ENCODE data around the gene PLA2G2C.

Gene PLA2G2C

GRCh38 chr1:20180129-20180843 lies 6.0 kb downstream of the PLA2G2C start:
- ATAC-seq (no peak), DNase-seq (no peak)
- peaks cover 11 to 12% of the 10 kb centered on the region in 2 donors for H3K9me3 Mint-ChIP-seq
- H3K4me3 Mint-ChIP-seq: no peak overlapping the region
- H3K27me3 Mint-ChIP-seq: no peaks in the 10 kb centered on the region
- H3K4me1 Mint-ChIP-seq: peaks cover 27% of the 10 kb centered on the region
- peak overlapping the region in 1 of 2 donors; percentile 82 for H3K27ac Mint-ChIP-seq

GRCh38 chr1:20179371-20180128 lies 6.8 kb downstream of the PLA2G2C start:
- Mint-ChIP-seq H3K4me3 (no peak overlapping the region), H3K9me3 (peaks cover 11 to 12% of the 10 kb centered on the region in 2 donors), H3K4me1 (peaks cover 27% of the 10 kb centered on the region), H3K27me3 (no peaks in the 10 kb centered on the region), H3K27ac (peak overlapping the region in 1 of 2 donors; percentile 82)
- DNase-seq: no peak
- no peak for ATAC-seq

- no peak overlapping the region for H3K27ac Mint-ChIP-seq
- peaks cover 19% of the 10 kb centered on the region for H3K4me1 Mint-ChIP-seq
- no peak for DNase-seq
- ATAC-seq: peak; percentile 28
- H3K9me3 Mint-ChIP-seq: peaks cover 11 to 12% of the 10 kb centered on the region in 2 donors
- H3K27me3 Mint-ChIP-seq: no peaks in the 10 kb centered on the region
- no peak overlapping the region for H3K4me3 Mint-ChIP-seq
These were observed 7.5 kb downstream of the PLA2G2C start for GRCh38 chr1:20178634-20179370.

GRCh38 chr1:20174937-20175666 lies 11.2 kb downstream of the PLA2G2C start:
- peaks cover 9 to 10% of the 10 kb centered on the region in 2 donors for H3K9me3 Mint-ChIP-seq
- H3K27ac Mint-ChIP-seq: peak overlapping the region; percentile 85 to 89

DNA sequence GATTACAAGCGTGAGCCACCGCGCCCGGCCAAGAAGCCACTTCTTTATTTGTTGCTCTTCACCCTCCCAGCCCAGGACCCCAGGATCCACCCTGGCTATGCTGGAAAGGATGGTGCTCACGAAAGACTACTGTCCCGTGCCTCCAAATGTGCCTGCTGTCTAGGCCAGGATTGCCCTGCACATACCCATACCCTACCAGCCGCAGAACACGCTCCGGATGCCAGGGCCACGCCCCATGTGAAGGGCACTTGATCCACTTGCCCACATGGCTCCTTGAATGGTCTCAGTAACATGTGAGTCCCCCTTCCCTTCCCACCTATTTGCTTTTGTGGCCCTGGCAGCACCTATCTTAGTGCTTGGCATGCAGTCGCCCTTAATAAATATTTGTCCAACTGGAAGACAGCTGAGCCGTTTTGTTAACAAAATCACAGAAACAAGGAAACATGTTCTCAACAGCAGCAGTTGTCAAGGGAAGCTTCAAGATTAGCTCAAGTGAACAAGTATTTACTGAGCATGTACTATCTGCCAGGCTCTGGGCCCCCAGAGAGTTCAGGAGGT lies 14.2 kb downstream of the PLA2G2C start:
- Mint-ChIP-seq H3K27ac (peak overlapping the region in 1 of 2 donors; percentile 28), H3K9me3 (no peaks in the 10 kb centered on the region), H3K4me3 (no peak overlapping the region), H3K27me3 (peaks cover 7% of the 10 kb centered on the region), H3K4me1 (peaks cover 27% of the 10 kb centered on the region)
- no peak for DNase-seq
- ATAC-seq: no peak

More at GRCh38 chr1:20174937-20175666, 11.2 kb downstream of the PLA2G2C start:
- Mint-ChIP-seq H3K4me3 (peak overlapping the region; percentile 62 to 64), H3K4me1 (peaks cover 27% of the 10 kb centered on the region), H3K27me3 (no peaks in the 10 kb centered on the region)
- peak; percentile 70 for ATAC-seq
- peak in 1 of 2 donors; percentile 29 for DNase-seq

DNA sequence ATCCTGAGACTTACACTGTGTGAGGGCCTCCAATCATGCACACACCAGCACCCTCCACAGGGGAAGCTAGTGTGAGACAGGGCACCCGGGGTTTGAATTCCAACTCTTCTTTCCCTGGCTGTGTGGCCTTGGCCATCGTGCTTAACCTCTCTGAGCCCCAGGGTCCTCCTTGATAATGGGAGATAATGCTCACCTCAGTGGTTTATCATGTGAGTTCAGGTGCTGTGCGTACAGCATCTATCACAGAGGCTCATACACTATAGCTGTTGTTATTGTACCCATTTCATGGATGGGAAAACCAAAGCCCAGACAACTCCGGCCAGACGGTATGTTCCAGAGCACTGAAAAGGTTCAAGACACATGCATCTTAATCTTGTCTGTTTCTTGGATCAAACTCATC lies 16.4 kb downstream of the PLA2G2C start:
- no peak overlapping the region for H3K27ac Mint-ChIP-seq
- peaks cover 18% of the 10 kb centered on the region for H3K4me1 Mint-ChIP-seq
- DNase-seq (no peak), ATAC-seq (no peak)
- peaks cover 18% of the 10 kb centered on the region for H3K27me3 Mint-ChIP-seq
- peaks cover 0 to 6% of the 10 kb centered on the region in 2 donors for H3K9me3 Mint-ChIP-seq
- no peak overlapping the region for H3K4me3 Mint-ChIP-seq

GRCh38 chr1:20168564-20169491 lies 17.5 kb downstream of the PLA2G2C start:
- Mint-ChIP-seq H3K27me3 (peaks cover 21% of the 10 kb centered on the region), H3K4me1 (peaks cover 15% of the 10 kb centered on the region), H3K9me3 (peaks cover 0 to 14% of the 10 kb centered on the region in 2 donors), H3K4me3 (no peak overlapping the region), H3K27ac (no peak overlapping the region)
- DNase-seq (no peak), ATAC-seq (no peak)

- peaks cover 21% of the 10 kb centered on the region for H3K27me3 Mint-ChIP-seq
- no peak overlapping the region for H3K4me3 Mint-ChIP-seq
- H3K9me3 Mint-ChIP-seq: peaks cover 6 to 28% of the 10 kb centered on the region in 2 donors
- peaks cover 10% of the 10 kb centered on the region for H3K4me1 Mint-ChIP-seq
- no peak for ATAC-seq
- no peak for DNase-seq
- H3K27ac Mint-ChIP-seq: no peak overlapping the region
These were observed 19.2 kb downstream of the PLA2G2C start for GRCh38 chr1:20167126-20167525.

DNA sequence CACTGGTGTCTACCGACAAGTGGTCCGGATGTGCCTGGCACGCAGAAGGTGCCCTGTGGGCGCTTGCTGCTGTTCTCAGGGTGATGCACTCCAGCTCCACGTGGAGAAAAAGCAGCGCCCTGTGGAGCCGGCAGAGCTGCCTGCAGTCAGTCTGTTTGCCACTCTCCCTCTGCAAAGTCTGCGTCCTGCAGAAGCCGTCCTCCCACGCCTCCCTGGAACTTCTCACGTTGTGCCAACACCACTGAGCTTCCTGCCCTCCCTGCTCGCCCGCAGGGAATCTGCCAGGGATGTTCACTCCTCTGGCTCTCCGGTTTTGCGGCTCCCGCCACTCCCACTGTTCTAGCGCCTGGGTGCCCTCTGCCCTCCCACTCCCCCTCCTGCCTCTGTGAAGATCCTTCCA lies 20.3 kb downstream of the PLA2G2C start:
- no peak for ATAC-seq
- H3K4me1 Mint-ChIP-seq: peaks cover 1% of the 10 kb centered on the region

GRCh38 chr1:20165522-20165951 lies 20.8 kb downstream of the PLA2G2C start:
- Mint-ChIP-seq H3K4me1 (no peaks in the 10 kb centered on the region), H3K27me3 (peaks cover 21% of the 10 kb centered on the region), H3K9me3 (peaks cover 6 to 44% of the 10 kb centered on the region in 2 donors), H3K4me3 (no peak overlapping the region), H3K27ac (no peak overlapping the region)
- ATAC-seq: peak; percentile 55
- no peak for DNase-seq

More for the DNA sequence above, 20.3 kb downstream of the PLA2G2C start:
- Mint-ChIP-seq H3K27ac (no peak overlapping the region), H3K27me3 (peaks cover 21% of the 10 kb centered on the region), H3K9me3 (peaks cover 6 to 39% of the 10 kb centered on the region in 2 donors), H3K4me3 (no peak overlapping the region)
- DNase-seq: no peak

DNA sequence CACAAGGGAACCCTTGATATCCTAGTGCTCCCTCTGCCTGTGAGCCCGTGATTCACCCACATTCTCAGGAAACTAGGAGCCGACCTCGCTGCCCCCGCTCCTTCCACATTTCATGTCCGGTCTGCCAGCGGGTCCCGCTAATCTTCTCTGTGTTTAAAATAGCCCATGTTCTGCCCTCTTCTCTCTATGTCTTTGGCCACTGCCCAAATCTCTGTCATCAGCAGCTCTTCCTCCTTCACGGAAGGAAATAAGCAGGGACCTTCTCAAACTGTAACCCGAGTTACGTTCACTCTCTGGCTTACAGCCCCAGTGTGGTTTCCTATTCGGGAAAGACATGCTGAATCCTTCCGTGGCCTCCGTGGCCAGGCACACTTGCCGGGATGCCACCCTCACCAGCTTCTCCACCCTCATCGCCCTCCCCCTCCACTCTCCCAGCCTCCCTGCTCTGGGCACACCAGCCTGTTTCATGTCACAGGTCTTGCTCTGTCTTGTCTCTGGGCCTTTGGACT lies 21.6 kb downstream of the PLA2G2C start:
- Mint-ChIP-seq H3K9me3 (peaks cover 6 to 52% of the 10 kb centered on the region in 2 donors), H3K27ac (no peak overlapping the region), H3K27me3 (peaks cover 21% of the 10 kb centered on the region), H3K4me3 (no peak overlapping the region), H3K4me1 (no peaks in the 10 kb centered on the region)
- ATAC-seq: no peak
- no peak for DNase-seq

- H3K4me3 Mint-ChIP-seq: no peak overlapping the region
- no peak overlapping the region for H3K27ac Mint-ChIP-seq
- peaks cover 4% of the 10 kb centered on the region for H3K27me3 Mint-ChIP-seq
- H3K9me3 Mint-ChIP-seq: peaks cover 6 to 57% of the 10 kb centered on the region in 2 donors
- ATAC-seq (no peak), DNase-seq (no peak)
- H3K4me1 Mint-ChIP-seq: no peaks in the 10 kb centered on the region
These were observed 26.3 kb downstream of the PLA2G2C start for GRCh38 chr1:20160034-20160433.

GRCh38 chr1:20158358-20159070 lies 27.8 kb downstream of the PLA2G2C start:
- DNase-seq (peak; percentile 15 to 43), ATAC-seq (no peak)
- Mint-ChIP-seq H3K27me3 (no peaks in the 10 kb centered on the region), H3K27ac (no peak overlapping the region), H3K9me3 (peaks cover 6 to 45% of the 10 kb centered on the region in 2 donors), H3K4me3 (no peak overlapping the region), H3K4me1 (peaks cover 13% of the 10 kb centered on the region)

Measured in stimulated activated naive CD8-positive, alpha-beta T cell treated with anti-CD3 and anti-CD28 coated beads, Interleukin-15, amount 100 ng/mL, for 72 hours (primary cell).